22Rv1 (cell line): ENCODE data around the gene PAAF1.

Experiments used
- H3K27ac ChIP-seq: fragments of 450-650 bp; 2 replicates; pipeline ENCODE4 v1.5.1; 2017
- ZFX ChIP-seq: fragments of 450-650 bp; IDR thresholded peaks from 2 replicates; pipeline ENCODE4 v1.6.1; 2017; ENCODE audit warnings: antibody characterized with exemption, borderline replicate concordance
- TF ChIP-seq, protein P1 (sequence below): fragments of 450-650 bp; IDR thresholded peaks from 2 replicates; pipeline ENCODE4 v1.5.1; 2017; ENCODE audit warnings: mild to moderate bottlenecking

Gene PAAF1

DNA sequence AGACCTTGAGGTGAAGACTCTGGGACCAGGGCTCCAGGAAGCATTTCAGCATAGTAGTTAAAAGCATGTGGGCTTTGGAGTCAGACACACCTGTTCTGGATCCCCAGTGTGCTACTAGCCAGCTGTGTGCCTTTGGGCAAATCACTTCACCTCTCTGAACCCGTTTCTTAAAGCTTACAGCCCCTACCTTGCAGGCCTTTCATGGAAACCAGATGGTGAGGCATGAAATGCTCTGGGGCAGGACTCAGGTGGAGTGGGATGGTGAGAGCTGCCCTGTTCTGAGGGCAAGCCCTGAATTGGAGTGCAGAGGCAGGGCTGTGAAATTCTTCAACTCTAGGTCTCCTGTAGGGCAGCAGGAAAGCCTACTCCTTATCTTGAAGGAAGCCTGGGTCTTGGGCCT, 95.4 kb downstream of the PAAF1 start:
- H3K27ac ChIP-seq = no peak overlapping the region
- no peak for TF ChIP-seq ZFX
- TF ChIP-seq, protein P1, sequence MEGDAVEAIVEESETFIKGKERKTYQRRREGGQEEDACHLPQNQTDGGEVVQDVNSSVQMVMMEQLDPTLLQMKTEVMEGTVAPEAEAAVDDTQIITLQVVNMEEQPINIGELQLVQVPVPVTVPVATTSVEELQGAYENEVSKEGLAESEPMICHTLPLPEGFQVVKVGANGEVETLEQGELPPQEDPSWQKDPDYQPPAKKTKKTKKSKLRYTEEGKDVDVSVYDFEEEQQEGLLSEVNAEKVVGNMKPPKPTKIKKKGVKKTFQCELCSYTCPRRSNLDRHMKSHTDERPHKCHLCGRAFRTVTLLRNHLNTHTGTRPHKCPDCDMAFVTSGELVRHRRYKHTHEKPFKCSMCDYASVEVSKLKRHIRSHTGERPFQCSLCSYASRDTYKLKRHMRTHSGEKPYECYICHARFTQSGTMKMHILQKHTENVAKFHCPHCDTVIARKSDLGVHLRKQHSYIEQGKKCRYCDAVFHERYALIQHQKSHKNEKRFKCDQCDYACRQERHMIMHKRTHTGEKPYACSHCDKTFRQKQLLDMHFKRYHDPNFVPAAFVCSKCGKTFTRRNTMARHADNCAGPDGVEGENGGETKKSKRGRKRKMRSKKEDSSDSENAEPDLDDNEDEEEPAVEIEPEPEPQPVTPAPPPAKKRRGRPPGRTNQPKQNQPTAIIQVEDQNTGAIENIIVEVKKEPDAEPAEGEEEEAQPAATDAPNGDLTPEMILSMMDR = no peak

DNA sequence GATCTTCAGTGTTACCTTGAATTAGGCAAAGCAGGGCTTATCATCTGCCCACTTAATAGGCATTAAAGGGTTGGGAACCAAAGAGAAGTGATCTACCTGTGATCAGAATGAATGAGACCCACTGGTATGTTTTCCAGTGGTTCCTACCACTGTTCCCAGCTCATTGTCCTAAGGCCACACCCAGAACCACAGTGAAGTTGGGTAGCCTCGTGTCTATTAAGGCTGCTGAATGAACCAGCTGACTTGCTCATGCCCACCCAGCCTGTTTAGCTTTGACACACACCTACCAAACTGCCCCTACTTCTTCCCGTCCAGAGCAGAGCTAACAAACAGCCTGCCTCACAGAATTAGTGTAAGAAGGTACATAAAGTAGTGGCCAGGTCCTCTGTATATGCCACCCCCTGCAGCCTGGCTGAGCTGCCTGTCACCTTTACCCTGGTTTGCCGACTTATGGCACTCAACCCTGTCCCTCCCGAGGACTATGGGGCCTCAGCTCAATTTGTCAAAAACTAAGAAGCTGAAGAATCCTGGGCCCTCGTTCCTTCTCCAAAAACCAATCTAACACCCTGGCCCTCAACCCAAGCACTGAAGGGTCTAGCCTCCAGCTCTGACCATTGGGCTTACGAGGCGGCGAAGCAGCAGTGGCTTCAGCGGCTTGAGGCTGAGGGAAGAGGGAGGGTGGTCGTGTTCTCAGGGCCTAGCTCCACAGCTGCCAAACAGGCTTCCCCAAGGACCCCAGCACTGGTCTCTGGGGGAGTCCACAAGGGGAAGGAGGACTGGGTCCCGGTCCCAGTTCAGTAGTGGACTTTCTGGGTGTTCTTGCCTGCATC, 96.0 kb downstream of the PAAF1 start:
- TF ChIP-seq ZFX = no peak
- TF ChIP-seq, protein P1 = no peak
- H3K27ac ChIP-seq = no peak overlapping the region

DNA sequence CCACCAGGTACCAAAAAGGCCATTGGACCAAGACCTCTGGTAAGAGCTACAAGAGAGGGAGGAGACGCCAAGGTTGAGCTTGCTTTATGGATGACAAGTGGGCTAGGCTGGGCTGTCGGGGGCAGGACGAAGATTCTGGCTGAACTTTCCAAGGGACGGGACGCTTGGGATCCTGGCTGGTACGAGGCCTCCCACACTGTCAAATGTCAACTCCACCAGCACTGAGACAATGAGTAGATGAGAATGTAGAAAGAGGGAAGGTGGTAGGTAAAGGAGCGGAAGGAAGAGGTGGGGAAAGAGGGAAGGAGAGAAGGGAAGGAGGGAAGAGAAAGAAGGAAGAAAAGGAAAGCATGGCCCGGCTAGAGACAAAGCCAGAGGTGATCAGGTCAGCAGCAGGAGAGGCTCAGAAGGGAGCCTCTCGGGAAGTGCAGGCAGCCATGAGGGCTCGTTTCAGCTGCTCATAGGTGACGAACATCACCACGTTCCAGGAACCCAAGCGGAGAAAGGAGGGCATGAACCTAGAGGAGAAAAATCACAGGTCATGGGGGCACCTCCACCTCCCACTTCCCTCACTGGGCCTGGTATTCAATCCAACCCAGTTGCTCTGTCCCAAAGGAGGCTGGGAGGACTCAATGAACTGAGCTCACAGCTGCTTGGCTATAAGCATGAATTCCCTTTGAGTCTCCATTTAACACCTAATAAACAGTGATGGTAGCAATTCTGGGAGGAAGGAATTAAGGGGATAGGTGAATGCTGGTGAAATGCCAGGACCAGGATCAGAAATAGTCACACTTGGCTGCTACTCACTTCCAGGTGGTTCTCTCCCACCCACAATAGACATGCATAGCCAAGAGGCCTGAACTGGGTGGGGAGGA, 98.0 kb downstream of the PAAF1 start:
- no peak for TF ChIP-seq ZFX
- TF ChIP-seq, protein P1 = no peak
- no peak overlapping the region for H3K27ac ChIP-seq

DNA sequence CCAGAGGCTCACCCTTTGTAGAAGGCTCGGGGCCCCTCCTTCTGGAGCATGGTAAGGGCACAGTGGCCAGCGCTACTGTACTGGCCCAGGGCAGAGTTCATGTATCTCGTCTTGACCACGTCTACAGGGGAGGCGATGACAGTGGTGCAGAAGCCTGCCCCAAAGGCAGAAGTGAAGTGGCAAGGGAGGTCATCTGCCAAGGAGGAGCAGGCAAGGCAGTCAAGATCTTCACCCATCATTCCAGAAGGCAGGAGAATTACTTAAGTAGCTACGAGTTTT, 98.6 kb downstream of the PAAF1 start:
- no peak overlapping the region for H3K27ac ChIP-seq

DNA sequence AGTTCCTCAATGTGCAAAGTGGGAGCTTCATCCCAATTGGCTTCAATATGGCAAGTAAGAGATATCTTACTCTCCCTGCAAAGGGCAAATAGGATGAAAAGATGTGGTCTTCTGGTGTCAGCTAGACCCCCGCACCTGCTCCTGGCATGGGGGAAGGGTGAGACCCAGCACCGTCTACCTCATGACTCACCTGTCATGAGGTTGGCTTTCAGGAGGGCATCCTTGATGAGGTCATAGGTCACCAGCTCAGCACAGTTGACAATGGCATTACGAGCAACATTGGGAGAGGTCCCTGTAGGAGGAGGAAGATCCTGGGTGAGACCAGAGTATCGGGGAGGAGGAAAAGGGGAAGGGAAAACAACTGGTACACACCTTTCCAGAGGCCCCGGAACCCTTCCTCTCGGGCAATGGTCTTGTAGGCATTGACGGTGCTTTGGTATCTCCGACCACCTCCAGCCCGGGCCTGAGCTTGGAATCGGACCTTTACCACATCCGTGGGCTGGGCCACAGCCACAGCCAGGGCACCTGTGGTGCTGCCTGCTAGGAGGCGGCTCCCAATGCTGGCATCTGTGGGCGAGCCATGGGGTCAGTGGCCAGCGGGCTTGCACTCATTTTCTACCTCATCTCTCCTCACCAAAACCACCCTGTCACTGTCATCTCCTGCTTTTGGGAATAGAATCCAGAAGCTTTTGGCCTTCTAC, 99.8 kb downstream of the PAAF1 start:
- TF ChIP-seq, protein P1 = no peak
- TF ChIP-seq ZFX = no peak
- H3K27ac ChIP-seq = no peak overlapping the region

More for the DNA sequence above, 98.6 kb downstream of the PAAF1 start:
- TF ChIP-seq, protein P1 = no peak
- no peak for TF ChIP-seq ZFX

DNA sequence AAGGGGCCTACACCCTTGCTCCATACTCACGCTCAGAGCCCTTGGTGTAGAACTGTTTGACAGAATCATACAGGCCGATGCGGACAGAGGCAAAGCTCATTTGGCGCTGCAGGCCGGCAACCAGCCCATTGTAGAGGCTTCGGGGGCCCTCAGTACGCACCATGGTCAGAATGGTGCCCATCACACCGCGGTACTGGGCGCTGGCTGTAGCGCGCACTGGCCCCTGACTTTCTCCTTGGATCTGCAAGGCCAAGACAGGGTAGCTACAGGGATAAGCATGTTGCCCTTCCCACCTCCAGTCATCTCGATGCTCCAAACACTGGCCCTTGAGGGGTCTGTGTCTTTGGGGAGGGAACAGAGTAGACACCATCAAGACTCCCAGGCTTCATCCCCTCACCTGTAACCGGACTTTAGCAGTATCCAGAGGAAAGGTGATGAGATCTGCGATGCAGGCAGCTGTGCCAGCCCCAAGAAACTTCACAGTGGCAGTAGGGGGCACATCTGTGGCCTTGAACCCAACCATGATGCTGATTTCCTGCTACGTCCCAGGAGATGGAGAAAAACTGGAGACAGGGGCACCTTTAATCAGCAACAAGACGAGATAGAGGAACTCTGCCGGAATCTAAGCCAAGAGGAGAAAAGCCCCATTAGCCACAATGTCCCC, 101.2 kb downstream of the PAAF1 start:
- TF ChIP-seq, protein P1 = no peak
- TF ChIP-seq ZFX = no peak
- H3K27ac ChIP-seq = no peak overlapping the region
